Hepatocyte (in vitro differentiated cells): ENCODE measurements around the gene TSPYL1.

Experiments
- EZH2 ChIP-seq: fragments of 200-600 bp; sonication (generic); IDR thresholded peaks from 2 replicates; pipeline ENCODE4 v1.6.1; 2016; ENCODE audit warnings: antibody characterized with exemption, mild to moderate bottlenecking, borderline replicate concordance
- EZH2phosphoT487 ChIP-seq: fragments of 200-600 bp; sonication (generic); IDR thresholded peaks from one replicate; pipeline ENCODE4 v1.6.1; 2018; ENCODE audit warnings: antibody characterized with exemption, mild to moderate bottlenecking, low read depth, moderate library complexity; ENCODE audit not compliant: unreplicated experiment, severe bottlenecking
- TF ChIP-seq, protein P1 (sequence below): fragments of 200-600 bp; sonication (generic); IDR thresholded peaks from 2 replicates; pipeline ENCODE4 v1.5.1; 2016; ENCODE audit warnings: antibody characterized with exemption, mild to moderate bottlenecking; ENCODE audit not compliant: poor library complexity

GRCh38 chr6:116309001-116309400 is 29.3 kb upstream of the TSPYL1 start:
- TF ChIP-seq, protein P1, sequence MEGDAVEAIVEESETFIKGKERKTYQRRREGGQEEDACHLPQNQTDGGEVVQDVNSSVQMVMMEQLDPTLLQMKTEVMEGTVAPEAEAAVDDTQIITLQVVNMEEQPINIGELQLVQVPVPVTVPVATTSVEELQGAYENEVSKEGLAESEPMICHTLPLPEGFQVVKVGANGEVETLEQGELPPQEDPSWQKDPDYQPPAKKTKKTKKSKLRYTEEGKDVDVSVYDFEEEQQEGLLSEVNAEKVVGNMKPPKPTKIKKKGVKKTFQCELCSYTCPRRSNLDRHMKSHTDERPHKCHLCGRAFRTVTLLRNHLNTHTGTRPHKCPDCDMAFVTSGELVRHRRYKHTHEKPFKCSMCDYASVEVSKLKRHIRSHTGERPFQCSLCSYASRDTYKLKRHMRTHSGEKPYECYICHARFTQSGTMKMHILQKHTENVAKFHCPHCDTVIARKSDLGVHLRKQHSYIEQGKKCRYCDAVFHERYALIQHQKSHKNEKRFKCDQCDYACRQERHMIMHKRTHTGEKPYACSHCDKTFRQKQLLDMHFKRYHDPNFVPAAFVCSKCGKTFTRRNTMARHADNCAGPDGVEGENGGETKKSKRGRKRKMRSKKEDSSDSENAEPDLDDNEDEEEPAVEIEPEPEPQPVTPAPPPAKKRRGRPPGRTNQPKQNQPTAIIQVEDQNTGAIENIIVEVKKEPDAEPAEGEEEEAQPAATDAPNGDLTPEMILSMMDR: no peak
- TF ChIP-seq EZH2 (no peak), EZH2phosphoT487 (no peak)
